GOT3 (cell line): ENCODE results near the gene TNXB.
"Not testable (repeated sequence)": the region's sequence is repeated elsewhere in the genome, so short reads cannot be mapped to it uniquely, and the experiment has no call there.

Source experiments
- DNase-seq: peaks from one replicate; lab custom pipeline; 2025; ENCODE audit warnings: mixed read lengths; lab: John Stamatoyannopoulos, UW

TNXB gene

DNA sequence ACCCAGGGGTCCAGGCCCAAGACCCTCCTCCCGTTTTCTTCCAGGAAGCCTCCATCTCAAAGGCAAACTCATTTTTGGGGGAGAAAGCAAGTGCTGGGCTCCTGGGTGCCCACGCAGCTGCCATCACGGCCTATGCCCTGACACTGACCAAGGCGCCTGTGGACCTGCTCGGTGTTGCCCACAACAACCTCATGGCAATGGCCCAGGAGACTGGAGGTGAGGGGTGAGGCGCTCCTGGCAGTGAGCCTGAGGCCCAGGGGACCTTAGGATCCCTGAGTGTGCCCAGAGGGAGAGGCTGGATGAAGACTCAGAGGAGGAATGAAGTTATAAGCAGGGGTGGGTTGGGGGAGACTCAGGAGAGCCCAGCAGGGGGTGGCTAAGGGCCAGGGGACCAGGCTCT is 112.8 kb downstream of the TNXB start:
- DNase-seq: not testable (repeated sequence)

DNA sequence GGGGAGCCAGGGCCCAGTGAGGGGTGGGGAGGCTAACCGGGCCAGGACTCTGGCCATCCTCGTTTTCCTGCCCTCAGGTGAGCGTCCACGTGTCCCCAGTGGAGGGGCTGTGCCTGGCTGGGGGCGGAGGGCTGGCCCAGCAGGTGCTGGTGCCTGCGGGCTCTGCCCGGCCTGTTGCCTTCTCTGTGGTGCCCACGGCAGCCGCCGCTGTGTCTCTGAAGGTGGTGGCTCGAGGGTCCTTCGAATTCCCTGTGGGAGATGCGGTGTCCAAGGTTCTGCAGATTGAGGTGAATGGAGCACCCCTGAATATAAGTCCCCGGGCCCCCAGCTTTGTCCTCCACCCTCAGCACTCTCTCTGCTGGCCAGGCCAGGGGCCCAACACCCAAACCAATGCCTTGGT is 114.7 kb downstream of the TNXB start:
- DNase-seq: not testable (repeated sequence)
